A673 (cell line): ENCODE results near the gene SLC46A1. TPM values are rescaled to one million over a fixed set of nuclear protein-coding genes. Genes with fewer than 3 reads are reported as not detected.

Source experiments
- BruUV-seq: library from RNA; stranded (reverse); fragments of 400-500 nt; replicated peaks from 2 replicates; lab custom pipeline; 2021; lab: Mats Ljungman, UMichigan
- CTCF ChIA-PET: fragments of 300-600 bp; sonication (Branson Sonifier 250); formaldehyde crosslinking; loops from one replicate; lab custom pipeline; 2022; ENCODE audit warnings: antibody characterized with exemption; lab: Charles Lee
- POLR2A ChIA-PET: fragments of 300-600 bp; sonication (Branson Sonifier 250); formaldehyde crosslinking; loops from one replicate; lab custom pipeline; 2022; ENCODE audit warnings: antibody characterized with exemption; ENCODE audit not compliant: low non-redundant PET; lab: Charles Lee
- DNase-seq: peaks from one replicate; pipeline ENCODE4 v3.0.0-alpha.2; 2015; ENCODE audit warnings: low spot score
- H3K27ac ChIP-seq: fragments of 200-600 bp; sonication (generic); 2 replicates; pipeline ENCODE4 v1.5.1; 2016; ENCODE audit warnings: mixed run types, low read depth, mild to moderate bottlenecking, mixed read lengths, antibody characterized with exemption, low read length; ENCODE audit not compliant: poor library complexity, severe bottlenecking
- H3K27me3 ChIP-seq: fragments of 200-600 bp; sonication (generic); replicated peaks from 2 replicates; pipeline ENCODE4 v1.6.1; 2017; ENCODE audit warnings: mixed run types, low read depth, mild to moderate bottlenecking, mixed read lengths, antibody characterized with exemption, low read length; ENCODE audit not compliant: insufficient read depth, poor library complexity
- H3K36me3 ChIP-seq: fragments of 200-600 bp; sonication (generic); 2 replicates; pipeline ENCODE4 v1.6.1; 2016; ENCODE audit warnings: mixed run types, mild to moderate bottlenecking, mixed read lengths, antibody characterized with exemption, low read length; ENCODE audit not compliant: insufficient read depth, poor library complexity, severe bottlenecking
- H3K4me1 ChIP-seq: fragments of 200-600 bp; sonication (generic); 2 replicates; pipeline ENCODE4 v1.6.1; 2017; ENCODE audit warnings: mixed run types, mild to moderate bottlenecking, mixed read lengths, antibody characterized with exemption, low read length; ENCODE audit not compliant: insufficient read depth, poor library complexity, severe bottlenecking
- H3K4me3 ChIP-seq: fragments of 200-600 bp; sonication (generic); 2 replicates; pipeline ENCODE4 v1.5.1; 2016; ENCODE audit warnings: low read depth, mixed run types, mild to moderate bottlenecking, mixed read lengths, low read length; ENCODE audit not compliant: poor library complexity, severe bottlenecking
- H3K9me3 ChIP-seq: fragments of 200-600 bp; sonication (generic); 2 replicates; pipeline ENCODE4 v1.6.1; 2016; ENCODE audit warnings: mixed run types, low read depth, mild to moderate bottlenecking, mixed read lengths, antibody characterized with exemption, low read length; ENCODE audit not compliant: poor library complexity, severe bottlenecking
- CTCF ChIP-seq: fragments of 300-800, 200-600 bp; sonication (generic); conservative IDR thresholded peaks from 2 replicates; pipeline ENCODE4 v1.5.1; 2017; ENCODE audit warnings: low read depth, mild to moderate bottlenecking, antibody characterized with exemption, low read length, moderate library complexity, mixed read lengths
- EZH2 ChIP-seq: fragments of 200-600 bp; sonication (generic); IDR thresholded peaks from 2 replicates; pipeline ENCODE4 v1.6.1; 2017; ENCODE audit warnings: borderline replicate concordance, low read depth, mild to moderate bottlenecking, mixed read lengths, antibody characterized with exemption, low read length; ENCODE audit not compliant: poor library complexity, severe bottlenecking
- intact Hi-C: fragments of 100-400 bp; cut with micrococcal nuclease; formaldehyde crosslinking; loops from one replicate; pipeline ENCODE4 v1.10.0; 2022; ENCODE audit not compliant: unreplicated experiment
- total RNA-seq: library from RNA; stranded (reverse); gene quantifications from 2 replicates; pipeline ENCODE4 v1.2.3, GENCODE V29; 2021

SLC46A1 gene
- total RNA-seq, 1 experiment from 2014 or later: 4.4 TPM

- intact Hi-C loops: no loop called here
- CTCF ChIA-PET: no interaction called here
- peaks cover 9% of the 10 kb centered on the region for H3K36me3 ChIP-seq
Observed at GRCh38 chr17:28397687-28398279, 8.2 kb downstream of the SLC46A1 start.

GRCh38 chr17:28397275-28397674 lies 8.7 kb downstream of the SLC46A1 start:
- Histone ChIP-seq H3K4me3 (no peak overlapping the region), H3K27me3 (no peaks in the 10 kb centered on the region), H3K4me1 (no peaks in the 10 kb centered on the region), H3K9me3 (no peaks in the 10 kb centered on the region), H3K36me3 (peaks cover 12% of the 10 kb centered on the region), H3K27ac (no peak overlapping the region)
- DNase-seq: no peak
- intact Hi-C loops: no loop called here
- TF ChIP-seq CTCF: no peak
- no peak for TF ChIP-seq EZH2
- POLR2A ChIA-PET: no interaction called here
- CTCF ChIA-PET: no interaction called here
- no TSS peak for BruUV-seq

More at GRCh38 chr17:28397687-28398279, 8.2 kb downstream of the SLC46A1 start:
- Histone ChIP-seq H3K27me3 (no peaks in the 10 kb centered on the region), H3K4me1 (no peaks in the 10 kb centered on the region), H3K9me3 (no peaks in the 10 kb centered on the region), H3K4me3 (no peak overlapping the region), H3K27ac (no peak overlapping the region)
- POLR2A ChIA-PET: interaction anchor here (0.6 kb wide), 1 partner anchor 1811 kb away, joined by 9 read pairs; no protein-coding TSS in a partner anchor
- no peak for DNase-seq
- TF ChIP-seq CTCF (no peak), EZH2 (no peak)
- BruUV-seq: TSS peak; percentile 12

- ChIA-PET CTCF (interaction anchor here (0.5 to 0.9 kb wide), 2 partner anchors 20 to 28 kb away, joined by 3 to 4 read pairs; no protein-coding TSS in a partner anchor), POLR2A (no interaction called here)
- no TSS peak for BruUV-seq
- TF ChIP-seq CTCF (no peak), EZH2 (no peak)
- Histone ChIP-seq H3K27ac (no peak overlapping the region), H3K9me3 (no peaks in the 10 kb centered on the region), H3K27me3 (no peaks in the 10 kb centered on the region), H3K4me1 (no peaks in the 10 kb centered on the region), H3K36me3 (peaks cover 12% of the 10 kb centered on the region), H3K4me3 (no peak overlapping the region)
- DNase-seq: no peak
- intact Hi-C loops: no loop called here
Observed at GRCh38 chr17:28396635-28397239, 9.3 kb downstream of the SLC46A1 start.
